Calu3 (cell line): ENCODE data around the gene UBXN6. TPM values are rescaled to one million over a fixed set of nuclear protein-coding genes. Genes with fewer than 3 reads are reported as not detected.
A peak's percentile ranks its signal among the peaks of the same experiment; 100 is the strongest.

Experiments used
- Bru-seq: library from RNA; stranded (reverse); fragments of 400-500 nt; gene quantifications from one replicate; lab custom pipeline; 2021; lab: Mats Ljungman, UMichigan
- BruChase-seq, 2 experiments: library from RNA; stranded (reverse); fragments of 400-500 nt; gene quantifications; one replicate each; lab custom pipeline; 2021; lab: Mats Ljungman, UMichigan
- BruUV-seq: library from RNA; stranded (reverse); fragments of 400-500 nt; replicated peaks from 2 replicates; lab custom pipeline; 2021; lab: Mats Ljungman, UMichigan
- CTCF ChIA-PET: fragments of 300-600 bp; sonication (Branson Sonifier 250); formaldehyde crosslinking; loops from one replicate; lab custom pipeline; 2022; ENCODE audit warnings: antibody characterized with exemption; lab: Charles Lee
- DNase-seq: peaks from one replicate; pipeline ENCODE4 v3.0.0; 2022
- H3K27ac Mint-ChIP-seq: one replicate; pipeline ENCODE4 v1.8.0; 2022; ENCODE audit warnings: mixed read lengths; ENCODE audit not compliant: unreplicated experiment
- H3K27me3 Mint-ChIP-seq: one replicate; pipeline ENCODE4 v1.8.0; 2022; ENCODE audit warnings: mixed read lengths; ENCODE audit not compliant: unreplicated experiment
- H3K36me3 Mint-ChIP-seq: one replicate; pipeline ENCODE4 v1.8.0; 2022; ENCODE audit warnings: mild to moderate bottlenecking, moderate library complexity, mixed read lengths; ENCODE audit not compliant: insufficient read depth, unreplicated experiment
- H3K4me1 Mint-ChIP-seq: one replicate; pipeline ENCODE4 v1.8.0; 2022; ENCODE audit warnings: mild to moderate bottlenecking, low read depth, mixed read lengths; ENCODE audit not compliant: unreplicated experiment
- H3K4me3 Mint-ChIP-seq: one replicate; pipeline ENCODE4 v1.8.0; 2022; ENCODE audit warnings: mild to moderate bottlenecking, low read depth, moderate library complexity, mixed read lengths; ENCODE audit not compliant: unreplicated experiment
- H3K9me3 Mint-ChIP-seq: one replicate; pipeline ENCODE4 v1.8.0; 2022; ENCODE audit warnings: low read depth, mixed read lengths; ENCODE audit not compliant: unreplicated experiment
- CTCF ChIP-seq: fragments of 200-600 bp; IDR thresholded peaks from one replicate; pipeline ENCODE4 v1.8.0; 2022; ENCODE audit warnings: antibody characterized with exemption; ENCODE audit not compliant: unreplicated experiment
- intact Hi-C: fragments of 100-400 bp; cut with micrococcal nuclease; formaldehyde crosslinking; loops from one replicate; pipeline ENCODE4 v1.10.0; 2022; ENCODE audit not compliant: unreplicated experiment
- long read RNA-seq: library from polyadenylated mRNA; stranded (forward); transcript quantifications from one replicate; pipeline ENCODE4 v2.0.0, GENCODE V29; 2022
- total RNA-seq: library from RNA; stranded (reverse); gene quantifications from 2 replicates; pipeline ENCODE4 v1.2.3, GENCODE V29; 2022

UBXN6 gene
- total RNA-seq: 38.9 and 47.1 TPM in 2 replicates
- percentile 47 among the genes with signal in this experiment for Bru-seq, nascent RNA
- percentile 68 among the genes with signal in this experiment for BruChase-seq, experiment 1, labeled RNA remaining after a 6-hour chase
- BruChase-seq, experiment 2, labeled RNA remaining after a 2-hour chase: percentile 59 among the genes with signal in this experiment
- long read RNA-seq, full-length matches to known transcripts: 7 of 12 reads
- long read RNA-seq, partial matches to known transcripts: 3 of 12 reads
- long read RNA-seq, other reads (novel, unspliced or antisense): 2 of 12 reads

GRCh38 chr19:4457654-4458395, at the start of gene UBXN6:
TSS of gene UBXN6 (minus strand) at chr19:4457794. CDS start at chr19:4457697, 97 bp downstream.
- H3K4me3 Mint-ChIP-seq: peak within 1 kb of the TSS; percentile 81
- no peaks in the 10 kb centered on the region for H3K27me3 Mint-ChIP-seq
- peaks cover 29% of the 10 kb centered on the region for H3K36me3 Mint-ChIP-seq
- CTCF ChIA-PET: no interaction called here
- TF ChIP-seq CTCF: no peak
- H3K27ac Mint-ChIP-seq: peak within 1 kb of the TSS; percentile 73
- H3K9me3 Mint-ChIP-seq: no peaks in the 10 kb centered on the region
- intact Hi-C loops: no loop called here
- H3K4me1 Mint-ChIP-seq: peaks cover 11% of the 10 kb centered on the region
- peak; percentile 93 for DNase-seq
- BruUV-seq: no TSS peak

DNA sequence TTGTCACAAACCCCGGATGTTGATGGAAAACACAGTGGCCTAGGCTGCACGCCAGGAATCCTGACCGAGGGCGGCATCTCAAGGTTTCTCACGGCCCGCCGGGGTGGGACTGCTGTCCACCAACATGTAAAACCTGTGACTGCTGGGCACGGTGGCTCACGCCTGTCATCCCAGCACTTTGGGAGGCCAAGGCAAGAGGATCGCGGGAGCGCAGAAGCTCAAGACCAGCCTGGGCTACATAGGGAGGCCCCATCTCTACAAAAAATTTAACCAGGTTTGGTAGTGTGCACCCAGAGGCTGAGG, 49.5 kb upstream of the UBXN6 start:
- Mint-ChIP-seq H3K4me1 (no peaks in the 10 kb centered on the region), H3K9me3 (no peaks in the 10 kb centered on the region), H3K4me3 (no peak overlapping the region), H3K27ac (no peak overlapping the region), H3K36me3 (peaks cover 22% of the 10 kb centered on the region), H3K27me3 (no peaks in the 10 kb centered on the region)
- CTCF ChIA-PET: no interaction called here
- no peak for TF ChIP-seq CTCF
- DNase-seq: no peak
- BruUV-seq: no TSS peak
- intact Hi-C loops: no loop called here

GRCh38 chr19:4506449-4507149, 49.0 kb upstream of the UBXN6 start:
- H3K27ac Mint-ChIP-seq: no peak overlapping the region
- CTCF ChIA-PET: no interaction called here
- H3K4me1 Mint-ChIP-seq: no peaks in the 10 kb centered on the region
- BruUV-seq: no TSS peak
- no peak for DNase-seq
- TF ChIP-seq CTCF: no peak
- no peak overlapping the region for H3K4me3 Mint-ChIP-seq
- intact Hi-C loops: no loop called here
- H3K27me3 Mint-ChIP-seq: no peaks in the 10 kb centered on the region
- no peaks in the 10 kb centered on the region for H3K9me3 Mint-ChIP-seq
- H3K36me3 Mint-ChIP-seq: peaks cover 22% of the 10 kb centered on the region

DNA sequence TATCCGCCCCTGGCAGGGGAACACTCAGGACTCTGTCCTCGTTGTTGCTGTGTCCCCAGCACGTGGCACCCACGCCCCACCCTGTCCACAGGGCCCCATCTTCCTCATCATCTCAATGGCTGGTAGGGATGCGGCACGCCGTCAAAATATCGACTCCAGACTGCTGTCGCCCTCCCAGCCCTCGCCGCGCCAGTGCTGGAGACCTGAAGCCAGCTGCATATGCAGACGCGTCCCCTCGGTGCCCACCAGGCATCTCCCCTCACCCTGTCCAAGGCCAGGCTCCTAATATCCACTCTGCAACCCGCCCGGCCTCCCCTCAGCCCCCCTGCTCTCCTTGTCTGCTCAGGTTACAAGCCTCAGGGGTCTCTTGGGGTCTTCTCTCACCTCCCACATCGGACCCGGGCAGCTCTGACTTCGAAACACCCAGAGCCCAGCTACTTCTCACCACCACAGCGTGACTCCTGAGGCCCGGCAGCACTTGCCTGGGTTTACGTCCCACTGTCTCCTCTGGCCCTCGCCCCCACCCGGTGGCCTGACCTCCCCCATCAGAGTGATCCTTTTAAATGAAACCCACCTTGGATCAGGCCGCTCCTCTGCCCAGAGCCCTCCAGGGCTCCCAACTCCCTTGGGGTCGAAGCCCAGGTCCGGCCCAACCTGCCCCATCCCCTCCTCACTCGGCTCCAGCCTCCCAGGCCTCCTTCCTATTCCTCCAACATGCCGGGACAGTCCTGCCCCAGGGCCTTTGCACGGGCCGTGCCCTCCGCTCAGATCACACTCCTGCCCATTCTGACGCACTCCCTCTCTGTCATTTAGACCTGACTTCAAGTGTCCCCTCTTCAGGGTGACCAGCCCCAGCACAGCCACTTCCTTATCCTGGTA, 48.2 kb upstream of the UBXN6 start:
- Mint-ChIP-seq H3K9me3 (no peaks in the 10 kb centered on the region), H3K27me3 (no peaks in the 10 kb centered on the region), H3K27ac (no peak overlapping the region), H3K36me3 (peaks cover 25% of the 10 kb centered on the region), H3K4me1 (no peaks in the 10 kb centered on the region), H3K4me3 (no peak overlapping the region)
- intact Hi-C loops: no loop called here
- CTCF ChIA-PET: no interaction called here
- no TSS peak for BruUV-seq
- no peak for TF ChIP-seq CTCF
- no peak for DNase-seq
